ENCODE measurements around the gene KCNH1.
A peak's percentile ranks its signal among the peaks of the same experiment; 100 is the strongest.

KCNH1 gene

DNA sequence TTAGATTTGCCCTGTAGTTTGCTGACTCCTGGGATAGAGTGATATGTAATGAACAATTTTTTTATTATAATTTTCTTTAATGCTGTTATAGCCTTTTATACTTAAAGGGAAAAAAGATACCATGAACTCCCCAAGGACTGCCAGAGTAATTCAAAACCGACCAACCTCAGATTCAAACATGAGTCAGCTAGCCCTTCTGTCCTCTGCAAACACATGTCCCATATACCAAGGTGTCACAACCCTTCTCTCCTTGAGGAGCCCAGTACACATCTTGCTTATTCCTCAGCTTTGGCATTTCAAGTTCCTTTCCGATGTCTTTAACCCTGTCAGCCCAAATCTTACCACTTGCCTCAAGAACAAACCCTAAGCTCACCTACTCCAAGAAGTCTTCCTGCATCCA lies 184.9 kb downstream of the KCNH1 start:
- H3K27ac ChIP-seq (replicated peaks; ENCODE audit: low read length), result no peak overlapping the region
- H4K91ac ChIP-seq (ENCODE audit: low read depth, low read length, poor library complexity), result no peak overlapping the region
- WGBS, 2 donors (ENCODE audit: extremely low coverage in 2 of 2, insufficient read length in 2 of 2, insufficient replicate concordance in 1 of 2), result no CpG with 5 or more reads among the region's 2 CpGs
- no peak overlapping the region for H3K4ac ChIP-seq (ENCODE audit: low read length)
- H2BK12ac ChIP-seq (ENCODE audit: low read length), result no peak overlapping the region
- no peak overlapping the region for H4K8ac ChIP-seq (ENCODE audit: low read depth, low read length)
- no peak overlapping the region for H3K23ac ChIP-seq (ENCODE audit: low read depth, low read length, poor library complexity)
- no peak overlapping the region for H2AK5ac ChIP-seq (ENCODE audit: low read depth, low read length)
- no peaks in the 10 kb centered on the region for H3K79me1 ChIP-seq (ENCODE audit: low read depth, low read length)
- no peaks in the 10 kb centered on the region for H3K36me3 ChIP-seq (replicated peaks in 1 of 2; ENCODE audit: control insufficient read depth in 2 of 2, insufficient read depth in 2 of 2, low read length in 2 of 2)
- no peak overlapping the region for H3K4me2 ChIP-seq (ENCODE audit: insufficient read depth, low read length, poor library complexity, severe bottlenecking)
- H3K4me3 ChIP-seq (ENCODE audit: low read length in 2 of 2), result no peak overlapping the region
- no peak overlapping the region for H3K9ac ChIP-seq (ENCODE audit: low read depth, low read length, poor library complexity)
- no peak overlapping the region for H2AFZ ChIP-seq (ENCODE audit: low read length)
- no peaks in the 10 kb centered on the region for H3K27me3 ChIP-seq (ENCODE audit: control insufficient read depth in 3 of 3, insufficient read depth in 3 of 3, low read depth in 1 of 3, low read length in 3 of 3)
- no peak overlapping the region for H3K18ac ChIP-seq (ENCODE audit: low read length)
- H2BK120ac ChIP-seq (ENCODE audit: low read depth, low read length), result no peak overlapping the region
- H3K14ac ChIP-seq (ENCODE audit: low read length), result no peak overlapping the region
- no peaks in the 10 kb centered on the region for H3K9me3 ChIP-seq (replicated peaks in 1 of 2; ENCODE audit: control insufficient read depth in 2 of 2, insufficient read depth in 1 of 2, low read depth in 1 of 2, low read length in 2 of 2)
- H3K4me1 ChIP-seq (ENCODE audit: control insufficient read depth in 2 of 2, insufficient read depth in 1 of 2, low read depth in 1 of 2, low read length in 2 of 2), result no peaks in the 10 kb centered on the region
- DNase-seq (ENCODE audit: low spot score), result no peak
- no peak overlapping the region for H2BK15ac ChIP-seq (ENCODE audit: low read length)
- H2BK5ac ChIP-seq (ENCODE audit: low read length), result no peak overlapping the region

DNA sequence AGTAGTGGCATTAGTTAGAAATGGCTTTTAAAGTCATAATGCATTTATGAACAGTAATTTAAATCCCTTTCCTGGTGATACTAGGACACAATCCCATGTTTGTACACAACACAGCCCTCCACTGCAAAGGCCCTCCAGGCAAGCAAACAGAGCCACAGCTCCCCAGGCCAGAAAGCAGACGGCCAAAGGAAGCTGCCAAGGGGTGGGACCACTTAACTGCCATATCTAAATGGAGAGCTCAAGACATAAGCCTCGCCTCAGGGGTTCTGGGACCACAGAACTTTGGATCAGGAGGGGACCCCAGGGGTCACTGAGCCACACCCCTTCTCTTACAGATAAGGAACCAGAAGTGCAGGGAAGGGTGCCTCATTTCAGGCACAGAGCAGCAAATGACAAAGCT lies 189.7 kb downstream of the KCNH1 start:
- Histone ChIP-seq H3K18ac (ENCODE audit: low read length) (peak overlapping the region; percentile 13), H3K36me3 (replicated peaks in 1 of 2; ENCODE audit: control insufficient read depth in 2 of 2, insufficient read depth in 2 of 2, low read length in 2 of 2) (no peaks in the 10 kb centered on the region)
- no CpG with 5 or more reads among the region's 2 CpGs for WGBS, 2 donors (ENCODE audit: extremely low coverage in 2 of 2, insufficient read length in 2 of 2, insufficient replicate concordance in 1 of 2)

DNA sequence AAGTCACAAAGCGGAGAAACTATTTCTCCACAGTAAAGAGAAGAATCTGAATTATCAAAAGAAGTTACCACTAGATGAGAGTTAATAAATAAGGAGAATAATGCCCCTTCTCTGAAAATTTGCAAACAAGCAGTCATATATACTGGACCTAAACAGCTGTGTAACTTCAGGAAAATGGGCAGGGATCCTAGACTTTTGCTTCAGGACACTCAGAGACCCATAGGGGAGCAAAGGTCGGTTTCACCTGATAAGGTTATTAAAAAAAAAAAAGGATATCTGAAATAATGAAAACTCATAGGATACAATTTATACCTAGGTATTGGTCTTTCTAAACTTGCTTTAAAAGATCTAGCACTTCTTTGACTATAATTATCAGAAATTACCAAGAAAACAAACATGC lies 191.4 kb downstream of the KCNH1 start:
- H3K4me2 ChIP-seq (ENCODE audit: insufficient read depth, low read length, poor library complexity, severe bottlenecking), result no peak overlapping the region
- no peak overlapping the region for H3K4ac ChIP-seq (ENCODE audit: low read length)
- no peak overlapping the region for H3K23ac ChIP-seq (ENCODE audit: low read depth, low read length, poor library complexity)
- H3K4me1 ChIP-seq (ENCODE audit: control insufficient read depth in 2 of 2, insufficient read depth in 1 of 2, low read depth in 1 of 2, low read length in 2 of 2), result peaks cover 0 to 3% of the 10 kb centered on the region in 2 donors
- H2BK15ac ChIP-seq (ENCODE audit: low read length), result no peak overlapping the region
- no peak overlapping the region for H2AK5ac ChIP-seq (ENCODE audit: low read depth, low read length)
- no peak overlapping the region for H4K91ac ChIP-seq (ENCODE audit: low read depth, low read length, poor library complexity)
- no peak overlapping the region for H2BK5ac ChIP-seq (ENCODE audit: low read length)
- H3K14ac ChIP-seq (ENCODE audit: low read length), result no peak overlapping the region
- H3K9me3 ChIP-seq (replicated peaks in 1 of 2; ENCODE audit: control insufficient read depth in 2 of 2, insufficient read depth in 1 of 2, low read depth in 1 of 2, low read length in 2 of 2), result no peaks in the 10 kb centered on the region
- no peak overlapping the region for H2BK120ac ChIP-seq (ENCODE audit: low read depth, low read length)
- no peak overlapping the region for H4K8ac ChIP-seq (ENCODE audit: low read depth, low read length)
- no peak overlapping the region for H2AFZ ChIP-seq (ENCODE audit: low read length)
- DNase-seq (ENCODE audit: low spot score), result no peak
- H3K9ac ChIP-seq (ENCODE audit: low read depth, low read length, poor library complexity), result no peak overlapping the region
- H3K4me3 ChIP-seq (ENCODE audit: low read length in 2 of 2), result no peak overlapping the region
- no peaks in the 10 kb centered on the region for H3K27me3 ChIP-seq (ENCODE audit: control insufficient read depth in 3 of 3, insufficient read depth in 3 of 3, low read depth in 1 of 3, low read length in 3 of 3)
- no peak overlapping the region for H3K18ac ChIP-seq (ENCODE audit: low read length)
- H3K36me3 ChIP-seq (replicated peaks in 1 of 2; ENCODE audit: control insufficient read depth in 2 of 2, insufficient read depth in 2 of 2, low read length in 2 of 2), result no peaks in the 10 kb centered on the region
- H2BK12ac ChIP-seq (ENCODE audit: low read length), result no peak overlapping the region
- no peaks in the 10 kb centered on the region for H3K79me1 ChIP-seq (ENCODE audit: low read depth, low read length)
- no CpG with 5 or more reads among the region's 2 CpGs for WGBS, 2 donors (ENCODE audit: extremely low coverage in 2 of 2, insufficient read length in 2 of 2, insufficient replicate concordance in 1 of 2)
- no peak overlapping the region for H3K27ac ChIP-seq (replicated peaks; ENCODE audit: low read length)

More for the DNA sequence above, 189.7 kb downstream of the KCNH1 start:
- H2BK15ac ChIP-seq (ENCODE audit: low read length), result no peak overlapping the region
- no peak overlapping the region for H3K4ac ChIP-seq (ENCODE audit: low read length)
- H4K91ac ChIP-seq (ENCODE audit: low read depth, low read length, poor library complexity), result no peak overlapping the region
- H3K27me3 ChIP-seq (ENCODE audit: control insufficient read depth in 3 of 3, insufficient read depth in 3 of 3, low read depth in 1 of 3, low read length in 3 of 3), result no peaks in the 10 kb centered on the region
- H2BK12ac ChIP-seq (ENCODE audit: low read length), result no peak overlapping the region
- H3K9ac ChIP-seq (ENCODE audit: low read depth, low read length, poor library complexity), result no peak overlapping the region
- H3K23ac ChIP-seq (ENCODE audit: low read depth, low read length, poor library complexity), result no peak overlapping the region
- no peak overlapping the region for H2BK120ac ChIP-seq (ENCODE audit: low read depth, low read length)
- no peak overlapping the region for H3K4me3 ChIP-seq (ENCODE audit: low read length in 2 of 2)
- no peak overlapping the region for H2BK5ac ChIP-seq (ENCODE audit: low read length)
- no peak overlapping the region for H3K27ac ChIP-seq (replicated peaks; ENCODE audit: low read length)
- H3K4me2 ChIP-seq (ENCODE audit: insufficient read depth, low read length, poor library complexity, severe bottlenecking), result no peak overlapping the region
- no peaks in the 10 kb centered on the region for H3K9me3 ChIP-seq (replicated peaks in 1 of 2; ENCODE audit: control insufficient read depth in 2 of 2, insufficient read depth in 1 of 2, low read depth in 1 of 2, low read length in 2 of 2)
- H3K79me1 ChIP-seq (ENCODE audit: low read depth, low read length), result no peaks in the 10 kb centered on the region
- no peaks in the 10 kb centered on the region for H3K4me1 ChIP-seq (ENCODE audit: control insufficient read depth in 2 of 2, insufficient read depth in 1 of 2, low read depth in 1 of 2, low read length in 2 of 2)
- DNase-seq (ENCODE audit: low spot score), result no peak
- peak overlapping the region; percentile 8 for H4K8ac ChIP-seq (ENCODE audit: low read depth, low read length)
- no peak overlapping the region for H2AFZ ChIP-seq (ENCODE audit: low read length)
- no peak overlapping the region for H3K14ac ChIP-seq (ENCODE audit: low read length)
- no peak overlapping the region for H2AK5ac ChIP-seq (ENCODE audit: low read depth, low read length)

DNA sequence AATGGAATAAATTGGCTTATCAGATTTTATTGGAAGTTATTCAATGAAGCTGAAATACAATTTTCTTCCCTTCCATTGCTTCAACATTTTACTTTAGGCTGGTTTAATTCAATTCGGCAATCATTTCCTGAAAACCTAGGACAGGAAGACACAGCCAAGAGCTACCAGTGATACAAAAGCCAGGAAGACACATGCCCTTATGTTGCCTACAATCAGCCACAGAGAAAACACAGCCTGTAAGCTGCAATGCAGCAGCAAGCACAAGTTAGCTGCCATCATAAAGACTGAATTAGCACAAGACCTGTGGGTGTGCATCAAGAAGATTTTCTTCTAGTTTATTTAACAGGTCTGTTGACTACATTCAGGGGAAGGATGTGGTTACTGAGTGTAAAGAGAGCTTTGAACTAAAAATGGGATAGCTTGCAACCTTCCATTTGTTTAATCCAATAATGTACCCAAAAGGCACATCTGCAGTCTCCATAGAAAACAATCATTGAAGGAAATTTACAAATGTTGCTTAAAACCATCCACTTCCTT lies 193.8 kb downstream of the KCNH1 start:
- no peaks in the 10 kb centered on the region for H3K9me3 ChIP-seq (replicated peaks in 1 of 2; ENCODE audit: control insufficient read depth in 2 of 2, insufficient read depth in 1 of 2, low read depth in 1 of 2, low read length in 2 of 2)
- no peak overlapping the region for H3K14ac ChIP-seq (ENCODE audit: low read length)
- H4K91ac ChIP-seq (ENCODE audit: low read depth, low read length, poor library complexity), result no peak overlapping the region
- H4K8ac ChIP-seq (ENCODE audit: low read depth, low read length), result no peak overlapping the region
- DNase-seq (ENCODE audit: low spot score), result no peak
- H3K4me3 ChIP-seq (ENCODE audit: low read length in 2 of 2), result no peak overlapping the region
- H3K79me1 ChIP-seq (ENCODE audit: low read depth, low read length), result no peaks in the 10 kb centered on the region
- H3K4me1 ChIP-seq (ENCODE audit: control insufficient read depth in 2 of 2, insufficient read depth in 1 of 2, low read depth in 1 of 2, low read length in 2 of 2), result peaks cover 0 to 3% of the 10 kb centered on the region in 2 donors
- no peak overlapping the region for H2BK120ac ChIP-seq (ENCODE audit: low read depth, low read length)
- H3K18ac ChIP-seq (ENCODE audit: low read length), result no peak overlapping the region
- no peaks in the 10 kb centered on the region for H3K27me3 ChIP-seq (ENCODE audit: control insufficient read depth in 3 of 3, insufficient read depth in 3 of 3, low read depth in 1 of 3, low read length in 3 of 3)
- no peak overlapping the region for H3K27ac ChIP-seq (replicated peaks; ENCODE audit: low read length)
- no peak overlapping the region for H2BK5ac ChIP-seq (ENCODE audit: low read length)
- H3K4ac ChIP-seq (ENCODE audit: low read length), result no peak overlapping the region
- no peak overlapping the region for H3K9ac ChIP-seq (ENCODE audit: low read depth, low read length, poor library complexity)
- H2BK15ac ChIP-seq (ENCODE audit: low read length), result no peak overlapping the region
- H2AFZ ChIP-seq (ENCODE audit: low read length), result no peak overlapping the region
- no peak overlapping the region for H2AK5ac ChIP-seq (ENCODE audit: low read depth, low read length)
- no peak overlapping the region for H3K23ac ChIP-seq (ENCODE audit: low read depth, low read length, poor library complexity)
- no CpG with 5 or more reads among the region's 1 CpG for WGBS, 2 donors (ENCODE audit: extremely low coverage in 2 of 2, insufficient read length in 2 of 2, insufficient replicate concordance in 1 of 2)
- H2BK12ac ChIP-seq (ENCODE audit: low read length), result no peak overlapping the region
- H3K36me3 ChIP-seq (replicated peaks in 1 of 2; ENCODE audit: control insufficient read depth in 2 of 2, insufficient read depth in 2 of 2, low read length in 2 of 2), result no peaks in the 10 kb centered on the region
- H3K4me2 ChIP-seq (ENCODE audit: insufficient read depth, low read length, poor library complexity, severe bottlenecking), result no peak overlapping the region

Data from neuronal stem cell (in vitro differentiated cells).